NCI-H1930 (cell line): ENCODE data around the gene KIF2C.
A peak's percentile ranks its signal among the peaks of the same experiment; 100 is the strongest.
"Not testable (repeated sequence)": the region's sequence is repeated elsewhere in the genome, so short reads cannot be mapped to it uniquely, and the experiment has no call there.

Experiments
- DNase-seq, 2 experiments: peaks; one replicate each; lab custom pipeline; 2025; lab: John Stamatoyannopoulos, UW

The KIF2C gene

GRCh38 chr1:44798481-44799365 is 59.1 kb downstream of the KIF2C start:
- no peak for DNase-seq

- peak; percentile 95 to 98 for DNase-seq
These were observed 60.3 kb downstream of the KIF2C start, which contains the start of gene PLK3 for GRCh38 chr1:44799770-44800584. TSS of gene PLK3 (plus strand) at chr1:44800377. CDS start at chr1:44800464, 87 bp downstream.

- no peak for DNase-seq
These were observed 62.1 kb downstream of the KIF2C start for GRCh38 chr1:44801491-44802305.

- DNase-seq: no peak
These were observed 62.8 kb downstream of the KIF2C start for GRCh38 chr1:44802306-44803061.

GRCh38 chr1:44803062-44803311 is 63.4 kb downstream of the KIF2C start:
- no peak for DNase-seq

- no peak for DNase-seq
These were observed 63.9 kb downstream of the KIF2C start for GRCh38 chr1:44803312-44804095.

GRCh38 chr1:44805311-44806024 is 65.8 kb downstream of the KIF2C start:
- no peak for DNase-seq

- no peak for DNase-seq
These were observed 66.5 kb downstream of the KIF2C start for GRCh38 chr1:44806025-44806703.

GRCh38 chr1:44806704-44807363 is 67.2 kb downstream of the KIF2C start, which contains the start of gene DYNLT4:
TSS of gene DYNLT4 (minus strand) at chr1:44807351. CDS start at chr1:44806668, 683 bp downstream.
- DNase-seq: no peak

GRCh38 chr1:44807364-44808062 is 67.9 kb downstream of the KIF2C start:
- no peak for DNase-seq

- no peak for DNase-seq
These were observed 68.7 kb downstream of the KIF2C start, which contains the start of gene BTBD19 for GRCh38 chr1:44808063-44808937. TSS of gene BTBD19 (plus strand) at chr1:44808523. CDS start at chr1:44808821, 298 bp downstream.

- no peak for DNase-seq
These were observed 69.6 kb downstream of the KIF2C start for GRCh38 chr1:44808938-44809917.

- no peak for DNase-seq
These were observed 70.6 kb downstream of the KIF2C start for GRCh38 chr1:44810101-44810761.

GRCh38 chr1:44810762-44811105 is 71.1 kb downstream of the KIF2C start:
- not testable (repeated sequence) for DNase-seq

GRCh38 chr1:44811234-44811633 is 71.6 kb downstream of the KIF2C start:
- DNase-seq: no peak
